Measurements from ENCODE around the gene GOSR2. TPM values are rescaled to one million over a fixed set of nuclear protein-coding genes. Genes with fewer than 3 reads are reported as not detected.
"Not testable (repeated sequence)": the region's sequence is repeated elsewhere in the genome, so short reads cannot be mapped to it uniquely, and the experiment has no call there.

The GOSR2 gene
- total RNA-seq, 4 donors from 2014 or later = 39.3 to 52.6 (median 48.1) TPM

- no peak for TF ChIP-seq CTCF (IDR thresholded peaks at IDR 0.05)
- no peak for TF ChIP-seq POLR2A (IDR thresholded peaks at IDR 0.05)
- no peak for TF ChIP-seq EP300 (IDR thresholded peaks at IDR 0.05)
- WGBS, 2 donors = 90 to 91% methylated on average over 2 of the region's 2 CpGs
- H3K27me3 ChIP-seq = no peaks in the 10 kb centered on the region
These were observed 6.7 kb upstream of the GOSR2 start for GRCh38 chr17:46916211-46916610.

GRCh38 chr17:46916623-46917022, 6.3 kb upstream of the GOSR2 start:
- peaks cover 0 to 9% (median 0%) of the 10 kb centered on the region in 3 donors for H3K36me3 ChIP-seq
- no peak overlapping the region for H3K27ac ChIP-seq
- TF ChIP-seq CTCF (IDR thresholded peaks at IDR 0.05) = no peak
- TF ChIP-seq EP300 (IDR thresholded peaks at IDR 0.05) = no peak
- TF ChIP-seq POLR2A (IDR thresholded peaks at IDR 0.05) = no peak
- no peak for DNase-seq (ENCODE audit: low spot score in 2 of 2)
- H3K27me3 ChIP-seq = no peaks in the 10 kb centered on the region
- H3K9me3 ChIP-seq = no peaks in the 10 kb centered on the region
- whole genome bisulfite sequencing, 2 donors = 87 to 88% methylated on average over 3 of the region's 3 CpGs
- no peaks in the 10 kb centered on the region for H3K4me1 ChIP-seq
- no peak overlapping the region for H3K4me3 ChIP-seq

More at GRCh38 chr17:46916211-46916610, 6.7 kb upstream of the GOSR2 start:
- Histone ChIP-seq H3K36me3 (peaks cover 0 to 9% (median 0%) of the 10 kb centered on the region in 3 donors), H3K4me1 (no peaks in the 10 kb centered on the region), H3K9me3 (no peaks in the 10 kb centered on the region), H3K4me3 (no peak overlapping the region), H3K27ac (no peak overlapping the region)
- DNase-seq (ENCODE audit: low spot score in 2 of 2) = no peak

- Histone ChIP-seq H3K27ac (no peak overlapping the region), H3K4me1 (no peaks in the 10 kb centered on the region), H3K4me3 (no peak overlapping the region), H3K27me3 (no peaks in the 10 kb centered on the region), H3K36me3 (peaks cover 0 to 9% (median 0%) of the 10 kb centered on the region in 3 donors), H3K9me3 (no peaks in the 10 kb centered on the region)
- no peak for DNase-seq (ENCODE audit: low spot score in 2 of 2)
- no peak for TF ChIP-seq CTCF (IDR thresholded peaks at IDR 0.05)
- no peak for TF ChIP-seq POLR2A (IDR thresholded peaks at IDR 0.05)
- TF ChIP-seq EP300 (IDR thresholded peaks at IDR 0.05) = no peak
These were observed 5.9 kb upstream of the GOSR2 start for GRCh38 chr17:46917041-46917440.

- H3K9me3 ChIP-seq = no peaks in the 10 kb centered on the region
- no peak for DNase-seq (ENCODE audit: low spot score in 2 of 2)
- H3K27ac ChIP-seq = no peak overlapping the region
- H3K4me3 ChIP-seq = no peak overlapping the region
- 74 to 92% methylated on average over 4 of the region's 4 CpGs for WGBS, 2 donors
- H3K4me1 ChIP-seq = no peaks in the 10 kb centered on the region
- no peaks in the 10 kb centered on the region for H3K27me3 ChIP-seq
- TF ChIP-seq POLR2A (IDR thresholded peaks at IDR 0.05) (no peak), CTCF (IDR thresholded peaks at IDR 0.05) (no peak), EP300 (IDR thresholded peaks at IDR 0.05) (no peak)
- H3K36me3 ChIP-seq = peaks cover 0 to 9% (median 0%) of the 10 kb centered on the region in 3 donors
These were observed 5.4 kb upstream of the GOSR2 start for GRCh38 chr17:46917516-46917915.

- not testable (repeated sequence) for DNase-seq (ENCODE audit: low spot score in 2 of 2); H3K36me3 ChIP-seq; H3K27me3 ChIP-seq; H3K27ac ChIP-seq; H3K9me3 ChIP-seq
- peak overlapping the region in 2 of 4 donors; percentile 61 to 90 for H3K4me3 ChIP-seq
- peaks cover 0 to 35% (median 18%) of the 10 kb centered on the region in 4 donors for H3K4me1 ChIP-seq
- WGBS, 2 donors = 61 to 79% methylated on average over 4 of the region's 4 CpGs
These were observed 998 bp upstream of the GOSR2 start for GRCh38 chr17:46921962-46922361.

- no peaks in the 10 kb centered on the region for H3K9me3 ChIP-seq
- no peaks in the 10 kb centered on the region for H3K36me3 ChIP-seq
- no peaks in the 10 kb centered on the region for H3K27me3 ChIP-seq
- peaks cover 0 to 37% (median 18%) of the 10 kb centered on the region in 4 donors for H3K4me1 ChIP-seq
- TF ChIP-seq EP300 (IDR thresholded peaks at IDR 0.05) (no peak), POLR2A (IDR thresholded peaks at IDR 0.05) (no peak), CTCF (IDR thresholded peaks at IDR 0.05) (no peak)
- WGBS, 2 donors = 0 to 1% methylated on average over 6 of the region's 6 CpGs
- no peak for DNase-seq (ENCODE audit: low spot score in 2 of 2)
- peak overlapping the region; percentile 61 to 90 (median 68) for H3K4me3 ChIP-seq
- H3K27ac ChIP-seq = peak overlapping the region; percentile 78 to 97 (median 90)
These were observed 515 bp upstream of the GOSR2 start for GRCh38 chr17:46922487-46922803.

Data from tibial nerve (tissue), 4 donors.